ENCODE measurements around the gene HECW1. TPM values are rescaled to one million over a fixed set of nuclear protein-coding genes. Genes with fewer than 3 reads are reported as not detected.
A peak's percentile ranks its signal among the peaks of the same experiment; 100 is the strongest.

Gene HECW1
- total and polyA plus RNA-seq, 8 donors = 0.04 to 0.69 (median 0.12) TPM; not detected in 5

- peak; percentile 45 to 76 (median 68) for TF ChIP-seq CTCF (IDR thresholded peaks at IDR 0.05)
- no peaks in the 10 kb centered on the region for H3K36me3 ChIP-seq
- FAIRE-seq (no peak), DNase-seq (peak; percentile 33 to 82 (median 64)), ATAC-seq (peak; percentile 66 to 94 (median 87))
- peaks cover 0 to 9% (median 0%) of the 10 kb centered on the region in 3 donors for H3K4me1 ChIP-seq
- no peaks in the 10 kb centered on the region for H3K9me3 ChIP-seq
- intact Hi-C loops (cut with DNase I) = no loop called here
- H3K27ac ChIP-seq = no peak overlapping the region
- WGBS, 2 donors = 7 to 8% methylated on average over 3 of the region's 3 CpGs
- no peak overlapping the region for H3K4me3 ChIP-seq
- H3K27me3 ChIP-seq = peaks cover 0 to 19% (median 5%) of the 10 kb centered on the region in 4 donors
These were observed 4.0 kb upstream of the HECW1 start for GRCh38 chr7:43108255-43109011.

GRCh38 chr7:43110791-43111535, 1.5 kb upstream of the HECW1 start:
- TF ChIP-seq CTCF (IDR thresholded peaks at IDR 0.05) = no peak
- DNase-seq = no peak
- peaks cover 0 to 37% (median 7%) of the 10 kb centered on the region in 4 donors for H3K27me3 ChIP-seq

GRCh38 chr7:43111630-43112458, 603 bp upstream of the HECW1 start:
- intact Hi-C loops (cut with DNase I) = no loop called here
- 11 to 12% methylated on average over 17 of the region's 17 CpGs for WGBS, 2 donors
- H3K27ac ChIP-seq = no peak overlapping the region
- peaks cover 0 to 45% (median 9%) of the 10 kb centered on the region in 4 donors for H3K27me3 ChIP-seq
- no peak overlapping the region for H3K4me3 ChIP-seq
- DNase-seq (no peak), FAIRE-seq (no peak), ATAC-seq (no peak)
- H3K36me3 ChIP-seq = no peaks in the 10 kb centered on the region
- peaks cover 0 to 13% (median 0%) of the 10 kb centered on the region in 3 donors for H3K4me1 ChIP-seq
- H3K9me3 ChIP-seq = no peaks in the 10 kb centered on the region
- no peak for TF ChIP-seq CTCF (IDR thresholded peaks at IDR 0.05)

More at GRCh38 chr7:43110791-43111535, 1.5 kb upstream of the HECW1 start:
- FAIRE-seq (no peak), ATAC-seq (no peak)
- H3K4me1 ChIP-seq = peaks cover 0 to 13% (median 0%) of the 10 kb centered on the region in 3 donors
- no peak overlapping the region for H3K27ac ChIP-seq
- 27 to 33% methylated on average over 3 of the region's 3 CpGs for WGBS, 2 donors
- intact Hi-C loops (cut with DNase I) = no loop called here
- H3K9me3 ChIP-seq = no peaks in the 10 kb centered on the region
- no peak overlapping the region for H3K4me3 ChIP-seq
- no peaks in the 10 kb centered on the region for H3K36me3 ChIP-seq

- Histone ChIP-seq H3K36me3 (no peaks in the 10 kb centered on the region), H3K9me3 (no peaks in the 10 kb centered on the region), H3K4me3 (peak overlapping the region in 3 of 4 donors; percentile 5 to 32 (median 20)), H3K27me3 (peaks cover 0 to 46% (median 9%) of the 10 kb centered on the region in 4 donors), H3K4me1 (peaks cover 0 to 13% (median 0%) of the 10 kb centered on the region in 3 donors), H3K27ac (no peak overlapping the region)
- DNase-seq (peak in 4 of 6 donors; percentile 13 to 65 (median 41)), ATAC-seq (peak; percentile 35 to 84 (median 74)), FAIRE-seq (no peak)
- intact Hi-C loops (cut with DNase I) = no loop called here
- 1% methylated on average over 52 to 64 of the region's 64 CpGs for WGBS, 2 donors
- TF ChIP-seq CTCF (IDR thresholded peaks at IDR 0.05) = no peak
These were observed 634 bp downstream of the HECW1 start for GRCh38 chr7:43112941-43113621.

Measured in pancreas (tissue), 10 donors.